Measurements from ENCODE around the gene POU2F3.

DNA sequence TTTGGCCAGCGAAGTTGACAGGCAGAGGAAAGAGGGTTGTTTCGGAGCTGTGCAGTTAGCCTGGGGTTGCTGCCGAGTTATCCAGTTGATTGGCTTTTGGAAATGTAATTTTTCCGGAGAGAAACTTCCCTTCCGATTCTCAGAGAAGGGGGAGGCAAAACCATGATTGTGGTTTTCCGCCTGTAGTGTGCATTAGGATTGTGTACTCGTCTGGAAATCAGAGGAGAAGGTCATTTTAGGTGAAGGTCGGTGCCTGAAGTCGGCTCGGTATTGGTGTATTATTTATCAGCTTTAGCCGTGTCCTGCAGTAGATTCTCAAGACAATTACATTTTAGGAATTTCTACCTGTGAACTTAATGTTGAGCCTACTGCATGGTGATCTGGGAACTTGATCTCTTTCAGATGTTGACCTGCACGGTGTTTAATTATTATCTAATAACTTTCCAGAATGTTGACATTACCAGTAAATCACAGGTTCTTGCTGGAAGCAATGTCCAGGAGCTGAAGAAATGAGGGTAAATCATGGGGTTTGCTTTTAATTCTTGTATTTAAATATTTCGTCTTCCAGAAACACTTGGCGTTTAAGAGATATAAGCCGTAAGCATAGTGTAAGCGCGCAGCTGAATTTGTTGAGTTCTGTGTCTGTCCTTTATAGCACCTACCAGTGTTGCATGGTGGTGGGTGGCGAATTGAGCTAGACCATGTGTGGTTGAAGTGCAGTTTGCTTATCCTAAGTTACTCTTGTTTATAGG lies 97.6 kb downstream of the POU2F3 start:
- TF ChIP-seq, protein P1, sequence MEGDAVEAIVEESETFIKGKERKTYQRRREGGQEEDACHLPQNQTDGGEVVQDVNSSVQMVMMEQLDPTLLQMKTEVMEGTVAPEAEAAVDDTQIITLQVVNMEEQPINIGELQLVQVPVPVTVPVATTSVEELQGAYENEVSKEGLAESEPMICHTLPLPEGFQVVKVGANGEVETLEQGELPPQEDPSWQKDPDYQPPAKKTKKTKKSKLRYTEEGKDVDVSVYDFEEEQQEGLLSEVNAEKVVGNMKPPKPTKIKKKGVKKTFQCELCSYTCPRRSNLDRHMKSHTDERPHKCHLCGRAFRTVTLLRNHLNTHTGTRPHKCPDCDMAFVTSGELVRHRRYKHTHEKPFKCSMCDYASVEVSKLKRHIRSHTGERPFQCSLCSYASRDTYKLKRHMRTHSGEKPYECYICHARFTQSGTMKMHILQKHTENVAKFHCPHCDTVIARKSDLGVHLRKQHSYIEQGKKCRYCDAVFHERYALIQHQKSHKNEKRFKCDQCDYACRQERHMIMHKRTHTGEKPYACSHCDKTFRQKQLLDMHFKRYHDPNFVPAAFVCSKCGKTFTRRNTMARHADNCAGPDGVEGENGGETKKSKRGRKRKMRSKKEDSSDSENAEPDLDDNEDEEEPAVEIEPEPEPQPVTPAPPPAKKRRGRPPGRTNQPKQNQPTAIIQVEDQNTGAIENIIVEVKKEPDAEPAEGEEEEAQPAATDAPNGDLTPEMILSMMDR (IDR thresholded peaks at IDR 0.05; ENCODE audit: low read depth, low read length), result no peak
- TF ChIP-seq EZH2phosphoT487 (IDR thresholded peaks at IDR 0.05; ENCODE audit: low read depth), result no peak
